SK-N-SH (cell line): ENCODE data around the gene CDC6. TPM values are rescaled to one million over a fixed set of nuclear protein-coding genes. Genes with fewer than 3 reads are reported as not detected.

Source experiments
- EP300 ChIP-seq, 2 experiments: IDR thresholded peaks; 2 replicates each; pipeline versions ENCODE4 v1.4.0 to v1.6.1; 2012; ENCODE audit warnings: borderline replicate concordance in 1 of 2, low read depth in 1 of 2, low read length in 1 of 2
- EZH2phosphoT487 ChIP-seq: fragments of 200-600 bp; sonication (generic); IDR thresholded peaks from 2 replicates; pipeline ENCODE4 v1.6.1; 2017; ENCODE audit warnings: low read depth, mixed run types, mild to moderate bottlenecking, antibody characterized with exemption, moderate library complexity, borderline replicate concordance
- GATA2 ChIP-seq: sonication (generic); formaldehyde crosslinking; IDR thresholded peaks from 2 replicates; pipeline ENCODE4 v1.5.0; 2020; ENCODE audit warnings: mild to moderate bottlenecking, missing genetic modification reagents
- JUND ChIP-seq: IDR thresholded peaks from 2 replicates; pipeline ENCODE4 v1.4.0; 2012
- MXI1 ChIP-seq: IDR thresholded peaks from 2 replicates; pipeline ENCODE4 v1.6.1; 2012; ENCODE audit warnings: mild to moderate bottlenecking, low read depth, low read length, improper control_type of control experiment
- NFIC ChIP-seq: IDR thresholded peaks from 2 replicates; pipeline ENCODE4 v1.4.0; 2012; ENCODE audit warnings: borderline replicate concordance
- NRF1 ChIP-seq: IDR thresholded peaks from 2 replicates; pipeline ENCODE4 v1.6.1; 2012; ENCODE audit warnings: low read depth, mild to moderate bottlenecking, low read length
- REST ChIP-seq: IDR thresholded peaks from 2 replicates; pipeline ENCODE4 v1.6.1; 2012; ENCODE audit warnings: mild to moderate bottlenecking, low read depth, low read length, moderate library complexity
- RFX5 ChIP-seq: IDR thresholded peaks from 2 replicates; pipeline ENCODE4 v1.6.1; 2012; ENCODE audit warnings: mild to moderate bottlenecking, improper control_type of control experiment, low read length
- SMC3 ChIP-seq: IDR thresholded peaks from 2 replicates; pipeline ENCODE4 v1.6.1; 2012; ENCODE audit warnings: low read depth, low read length, improper control_type of control experiment
- TEAD4 ChIP-seq: IDR thresholded peaks from 2 replicates; pipeline ENCODE4 v1.4.0; 2012; ENCODE audit warnings: mild to moderate bottlenecking, borderline replicate concordance; ENCODE audit not compliant: insufficient read depth
- YY1 ChIP-seq: IDR thresholded peaks from 2 replicates; pipeline ENCODE4 v1.4.0; 2012; ENCODE audit warnings: low read depth, mild to moderate bottlenecking
- ZBTB33 ChIP-seq: IDR thresholded peaks from 2 replicates; pipeline ENCODE4 v1.4.0; 2012; ENCODE audit warnings: low read depth, borderline replicate concordance
- polyA plus RNA-seq, 3 experiments: library from polyadenylated mRNA; depleted of rRNA; stranded (reverse); fragments of >200 nt; gene quantifications; 2 replicates each; pipeline ENCODE4 v1.2.3, GENCODE V29; 2012
- TF ChIP-seq, protein P1 (sequence below): IDR thresholded peaks from 2 replicates; pipeline ENCODE4; 2012
- TF ChIP-seq, protein P2 (sequence below): fragments of 200-600 bp; sonication (generic); IDR thresholded peaks from 2 replicates; pipeline ENCODE4 v1.6.1; 2017; ENCODE audit warnings: antibody characterized with exemption, mild to moderate bottlenecking, moderate library complexity

The CDC6 gene
- polyA plus RNA-seq, 1 of the 3 experiments (the other 2 are of a cell fraction) = 12.7 TPM

DNA sequence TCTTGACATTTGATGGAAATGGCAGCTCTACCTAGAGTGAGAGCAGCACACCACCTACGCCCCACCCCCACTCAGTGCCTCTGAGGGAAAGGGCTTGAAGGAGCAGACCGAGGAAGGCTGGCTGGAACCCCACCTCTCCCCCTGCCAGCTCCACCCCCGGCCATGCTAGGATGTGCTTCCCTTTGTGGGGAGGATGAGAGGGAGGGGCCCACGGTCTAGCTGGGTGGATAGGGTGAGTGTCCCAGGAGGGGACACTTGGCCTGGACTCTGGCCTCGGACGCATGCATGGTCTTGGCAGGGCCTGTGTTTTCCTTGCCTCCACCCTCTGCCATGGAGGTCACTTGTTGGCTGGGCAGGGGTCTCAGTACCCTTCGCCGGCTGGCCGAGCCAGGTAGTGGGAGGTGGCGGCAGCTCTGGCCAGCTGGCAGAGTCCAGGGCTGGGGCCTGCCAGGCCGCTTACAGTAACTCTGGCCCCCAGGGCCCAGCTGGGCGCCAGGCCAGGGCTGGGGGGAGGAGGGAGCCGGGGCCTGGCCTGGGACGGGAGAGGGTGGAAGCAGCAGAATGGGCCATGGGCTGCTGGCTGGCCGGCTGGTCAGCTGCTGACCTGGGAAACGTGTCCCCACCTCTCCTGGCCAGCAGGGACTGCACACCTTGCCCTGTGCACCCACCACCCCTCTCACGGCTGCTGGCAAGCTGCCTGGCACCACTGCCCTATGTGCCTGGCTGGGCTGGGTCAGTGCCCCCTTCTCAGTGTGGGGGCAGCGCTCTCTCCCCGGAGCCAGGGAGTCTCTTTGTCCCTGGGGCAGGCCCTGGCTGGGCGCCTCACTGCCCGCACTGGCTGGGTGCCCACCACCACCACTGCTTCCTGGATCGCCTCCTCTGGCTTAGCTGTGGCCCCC is 44.3 kb downstream of the CDC6 start (continued):
- TF ChIP-seq MXI1 (peak; percentile 83), EP300 (IDR thresholded peaks at IDR 0.05; ENCODE audit: borderline replicate concordance in 1 of 2, low read depth in 1 of 2, low read length in 1 of 2) (peak; percentile 76 to 94; a peak in 3 of 4 replicates), REST (no peak), TEAD4 (peak; percentile 69; the same call in 1 of the 2 replicates), GATA2 (peak; percentile 55; the same call in 1 of the 2 replicates), NRF1 (no peak), RFX5 (no peak), EZH2phosphoT487 (no peak), ZBTB33 (no peak), JUND (no peak), YY1 (no peak), NFIC (peak; percentile 99), SMC3 (0 out of 2 replicates have a peak, but pooled peaks have one; percentile 2)
- TF ChIP-seq, protein P1, sequence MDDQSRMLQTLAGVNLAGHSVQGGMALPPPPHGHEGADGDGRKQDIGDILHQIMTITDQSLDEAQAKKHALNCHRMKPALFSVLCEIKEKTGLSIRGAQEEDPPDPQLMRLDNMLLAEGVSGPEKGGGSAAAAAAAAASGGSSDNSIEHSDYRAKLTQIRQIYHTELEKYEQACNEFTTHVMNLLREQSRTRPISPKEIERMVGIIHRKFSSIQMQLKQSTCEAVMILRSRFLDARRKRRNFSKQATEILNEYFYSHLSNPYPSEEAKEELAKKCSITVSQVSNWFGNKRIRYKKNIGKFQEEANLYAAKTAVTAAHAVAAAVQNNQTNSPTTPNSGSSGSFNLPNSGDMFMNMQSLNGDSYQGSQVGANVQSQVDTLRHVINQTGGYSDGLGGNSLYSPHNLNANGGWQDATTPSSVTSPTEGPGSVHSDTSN = peak; percentile 58
- TF ChIP-seq, protein P2, sequence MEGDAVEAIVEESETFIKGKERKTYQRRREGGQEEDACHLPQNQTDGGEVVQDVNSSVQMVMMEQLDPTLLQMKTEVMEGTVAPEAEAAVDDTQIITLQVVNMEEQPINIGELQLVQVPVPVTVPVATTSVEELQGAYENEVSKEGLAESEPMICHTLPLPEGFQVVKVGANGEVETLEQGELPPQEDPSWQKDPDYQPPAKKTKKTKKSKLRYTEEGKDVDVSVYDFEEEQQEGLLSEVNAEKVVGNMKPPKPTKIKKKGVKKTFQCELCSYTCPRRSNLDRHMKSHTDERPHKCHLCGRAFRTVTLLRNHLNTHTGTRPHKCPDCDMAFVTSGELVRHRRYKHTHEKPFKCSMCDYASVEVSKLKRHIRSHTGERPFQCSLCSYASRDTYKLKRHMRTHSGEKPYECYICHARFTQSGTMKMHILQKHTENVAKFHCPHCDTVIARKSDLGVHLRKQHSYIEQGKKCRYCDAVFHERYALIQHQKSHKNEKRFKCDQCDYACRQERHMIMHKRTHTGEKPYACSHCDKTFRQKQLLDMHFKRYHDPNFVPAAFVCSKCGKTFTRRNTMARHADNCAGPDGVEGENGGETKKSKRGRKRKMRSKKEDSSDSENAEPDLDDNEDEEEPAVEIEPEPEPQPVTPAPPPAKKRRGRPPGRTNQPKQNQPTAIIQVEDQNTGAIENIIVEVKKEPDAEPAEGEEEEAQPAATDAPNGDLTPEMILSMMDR = no peak
